HG03196 (cell line): Measurements from ENCODE around the gene VSTM5.
"Not testable (repeated sequence)": the region's sequence is repeated elsewhere in the genome, so short reads cannot be mapped to it uniquely, and the experiment has no call there.

Source experiments
- ATAC-seq: cut with Tn5 transposase; IDR thresholded peaks from one replicate; pipeline ENCODE4 v1.9.1; 2021; ENCODE audit not compliant: unreplicated experiment

Gene VSTM5, protein sequence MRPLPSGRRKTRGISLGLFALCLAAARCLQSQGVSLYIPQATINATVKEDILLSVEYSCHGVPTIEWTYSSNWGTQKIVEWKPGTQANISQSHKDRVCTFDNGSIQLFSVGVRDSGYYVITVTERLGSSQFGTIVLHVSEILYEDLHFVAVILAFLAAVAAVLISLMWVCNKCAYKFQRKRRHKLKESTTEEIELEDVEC

DNA sequence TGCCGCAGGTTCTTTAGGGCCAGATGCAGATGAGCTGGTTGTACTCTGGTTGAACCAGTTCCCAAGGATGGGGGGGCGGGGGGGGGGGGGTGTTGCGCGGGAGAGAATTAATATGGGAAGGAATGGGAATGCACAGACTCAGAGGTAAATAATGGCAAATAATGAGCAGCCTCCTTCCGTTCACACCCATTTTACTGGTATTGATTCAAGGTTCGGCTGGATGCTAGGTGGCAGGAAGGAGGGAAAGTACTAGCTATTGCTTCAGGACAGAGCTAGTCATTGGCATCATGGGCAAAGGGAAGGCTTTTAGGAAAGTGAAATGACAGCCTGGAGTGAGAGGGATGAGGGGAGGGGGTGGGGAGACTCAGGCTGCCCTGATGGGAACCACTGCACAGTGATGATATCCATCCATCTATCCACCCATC is at the start of gene VSTM5:
Gene VSTM5 (minus strand): TSS at position 25 of the 425 bp plus-strand sequence. CDS start 116 bp downstream, outside the sequence.
- no peak for ATAC-seq

DNA sequence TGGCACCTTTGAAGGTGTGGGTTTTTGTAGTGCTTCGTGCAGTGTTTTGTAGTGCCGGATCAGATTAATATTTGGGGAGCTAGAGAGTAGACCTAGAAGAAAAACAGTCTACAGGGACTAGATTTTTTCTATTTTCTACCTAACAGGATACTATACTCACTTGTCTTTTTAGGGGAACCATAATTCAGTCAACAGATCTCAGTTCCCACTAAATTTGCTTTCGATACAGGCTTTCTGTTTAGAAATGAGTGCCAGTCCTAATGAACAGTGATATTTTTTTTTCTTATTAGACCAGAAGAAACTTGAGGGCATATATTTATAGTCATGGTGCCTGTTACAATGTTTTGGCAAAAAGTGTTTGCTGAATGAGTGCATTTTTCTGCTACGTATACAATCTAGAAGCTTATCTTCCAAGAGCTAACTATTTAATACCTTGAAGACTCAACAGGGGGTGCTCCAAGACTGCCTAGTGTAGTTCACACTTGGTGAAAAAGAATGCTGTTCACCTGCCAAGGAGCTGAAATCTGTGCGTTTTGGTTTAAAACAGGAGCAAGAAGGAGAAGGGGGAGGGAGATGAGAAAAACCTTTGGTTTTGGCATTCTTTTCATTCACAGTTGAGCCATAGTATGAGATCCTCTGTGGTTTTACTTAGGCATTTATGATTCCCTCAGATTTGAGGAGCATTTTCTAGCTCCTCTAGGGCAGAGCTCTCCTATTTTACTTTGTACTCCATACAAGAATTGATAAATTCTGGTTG is 44.9 kb upstream of the VSTM5 start:
- no peak for ATAC-seq

DNA sequence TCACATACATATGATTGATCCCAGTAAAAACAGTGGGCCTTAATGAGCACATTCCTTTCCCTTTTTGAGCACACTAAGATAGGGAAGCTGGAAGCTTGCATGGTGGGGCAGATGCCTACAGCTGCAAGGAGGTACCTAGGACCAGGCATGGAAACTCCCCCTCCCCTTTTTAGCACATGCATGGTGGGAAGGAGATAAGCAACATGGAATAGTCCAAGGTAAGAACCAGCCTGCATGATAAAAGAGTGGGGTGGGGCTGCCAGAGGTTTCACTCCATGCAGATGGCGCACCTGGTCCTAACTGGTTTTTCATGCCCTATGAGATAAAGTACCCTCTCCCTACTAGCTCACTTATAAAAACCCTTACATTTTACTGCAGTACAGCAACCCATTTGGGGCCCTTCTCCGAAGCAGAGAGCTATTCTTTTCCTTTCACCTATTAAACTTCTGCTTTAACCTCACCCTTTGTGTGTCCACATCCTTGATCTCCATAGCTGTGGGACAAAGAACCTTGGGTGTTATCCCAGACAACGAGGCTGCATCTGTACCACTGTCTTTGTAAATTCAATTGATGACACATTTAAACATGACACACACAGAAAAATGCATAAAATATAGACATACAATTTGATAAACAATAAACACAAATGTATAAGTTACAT is 40.1 kb upstream of the VSTM5 start:
- no peak for ATAC-seq

DNA sequence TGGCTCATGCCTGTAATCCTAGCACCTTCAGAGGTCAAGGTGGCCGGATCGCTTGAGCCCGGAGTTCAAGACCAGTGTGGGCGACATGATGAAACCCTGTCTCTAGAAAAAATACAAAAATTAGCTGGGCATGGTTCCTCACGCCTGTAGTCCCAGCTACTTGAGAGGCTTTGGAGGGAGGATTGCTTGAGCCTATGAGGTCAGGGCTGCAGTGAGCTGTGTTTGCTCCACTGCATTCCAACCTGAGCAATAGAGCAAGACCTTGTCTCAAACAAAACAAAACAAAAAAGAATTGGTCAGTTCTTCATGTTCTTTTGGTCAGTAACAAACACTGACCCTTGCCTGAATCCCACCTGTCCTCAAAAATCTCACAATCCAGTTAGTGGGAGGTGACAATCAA is 36.7 kb upstream of the VSTM5 start:
- no peak for ATAC-seq

DNA sequence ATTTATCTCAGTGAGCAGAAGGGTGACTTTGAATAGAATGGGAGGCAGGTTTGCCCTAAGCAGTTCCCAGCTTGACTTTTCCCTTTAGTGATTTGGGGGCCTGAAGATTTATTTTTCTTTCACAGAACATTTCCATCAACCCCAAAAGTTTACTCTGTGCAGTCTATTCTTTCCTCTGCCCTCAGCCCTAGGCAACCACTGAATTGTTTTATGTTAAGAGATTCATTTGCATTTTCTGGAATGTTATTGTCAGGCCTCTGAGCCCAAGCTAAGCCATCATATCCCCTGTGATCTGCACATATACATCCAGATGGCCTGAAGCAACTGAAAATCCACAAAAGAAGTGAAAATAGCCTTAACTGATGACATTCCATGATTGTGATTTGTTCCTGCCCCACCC is 28.7 kb upstream of the VSTM5 start:
- ATAC-seq = not testable (repeated sequence)

DNA sequence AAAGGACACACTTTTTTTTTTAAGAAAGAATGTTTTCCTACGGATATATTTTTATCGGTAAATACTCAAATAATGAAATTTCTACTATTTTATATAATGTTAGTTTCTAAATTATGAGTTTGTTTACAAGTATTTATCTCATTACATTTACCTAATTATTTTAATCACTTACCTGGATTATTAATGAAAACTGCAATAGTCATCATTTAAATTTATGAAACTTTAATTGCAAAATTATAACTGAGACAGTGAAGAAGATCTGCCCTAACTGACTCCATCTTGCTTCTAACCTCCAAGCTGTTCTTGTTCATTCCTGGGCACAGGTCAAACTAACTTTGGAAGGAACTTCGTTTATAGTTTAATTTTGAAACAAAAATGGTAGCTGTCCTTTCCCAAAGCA is 25.2 kb upstream of the VSTM5 start:
- ATAC-seq = no peak

DNA sequence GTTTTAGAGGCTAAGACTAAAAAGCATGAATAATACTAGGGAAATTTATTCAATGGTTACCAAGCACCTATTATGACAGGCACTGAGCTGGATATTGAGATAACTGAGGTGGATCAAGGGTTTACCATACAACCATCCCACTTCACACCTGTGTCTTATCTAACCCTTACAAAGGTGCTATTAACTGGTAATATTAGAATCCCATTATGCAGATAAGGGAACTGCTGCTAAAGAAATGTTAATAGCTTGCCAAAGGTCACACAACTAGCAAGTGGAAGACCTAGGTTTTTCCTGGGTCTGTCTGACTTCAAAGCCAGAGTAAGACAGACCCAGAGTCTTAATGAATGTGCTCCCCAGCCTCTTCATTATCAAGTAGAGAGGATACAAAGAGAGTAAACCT is 21.1 kb upstream of the VSTM5 start:
- ATAC-seq = no peak

DNA sequence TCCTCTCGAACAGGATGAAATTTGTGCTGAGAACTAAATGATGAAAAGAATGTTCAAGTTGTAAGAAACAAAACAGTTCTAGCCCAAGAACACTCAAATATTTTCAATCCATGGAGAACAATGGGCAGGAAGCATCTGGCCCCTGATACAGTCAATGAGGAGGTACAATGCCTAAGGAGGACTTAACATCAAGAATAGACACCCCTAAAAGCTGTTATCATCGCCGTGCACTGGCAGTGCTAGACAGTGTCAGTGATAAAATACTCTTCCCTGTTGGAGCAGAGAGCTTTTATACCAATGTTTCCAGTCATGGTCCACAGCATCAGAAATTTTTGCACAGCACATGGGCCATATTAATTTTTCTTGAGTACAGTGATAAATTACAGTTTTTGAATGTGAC is 20.2 kb upstream of the VSTM5 start:
- ATAC-seq = no peak

DNA sequence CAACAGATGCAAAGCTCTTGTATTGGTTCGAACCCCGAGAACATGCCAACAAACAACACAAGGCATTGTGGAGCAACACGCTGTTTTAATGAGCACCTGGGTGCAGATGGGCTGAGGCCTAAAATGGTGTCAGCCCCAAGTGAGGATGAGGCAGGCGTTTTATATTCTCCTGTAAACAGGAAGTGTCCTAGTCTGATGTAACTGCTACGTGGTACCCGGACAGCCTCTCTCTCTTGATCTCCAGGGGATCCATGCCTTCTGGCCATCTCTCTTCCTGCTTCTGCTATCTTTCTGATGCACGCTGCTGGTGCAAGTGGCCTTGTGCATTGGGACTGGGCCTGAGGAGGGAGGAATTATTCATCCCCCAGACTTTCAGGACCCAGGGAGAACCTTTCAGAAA is 19.4 kb upstream of the VSTM5 start:
- no peak for ATAC-seq

DNA sequence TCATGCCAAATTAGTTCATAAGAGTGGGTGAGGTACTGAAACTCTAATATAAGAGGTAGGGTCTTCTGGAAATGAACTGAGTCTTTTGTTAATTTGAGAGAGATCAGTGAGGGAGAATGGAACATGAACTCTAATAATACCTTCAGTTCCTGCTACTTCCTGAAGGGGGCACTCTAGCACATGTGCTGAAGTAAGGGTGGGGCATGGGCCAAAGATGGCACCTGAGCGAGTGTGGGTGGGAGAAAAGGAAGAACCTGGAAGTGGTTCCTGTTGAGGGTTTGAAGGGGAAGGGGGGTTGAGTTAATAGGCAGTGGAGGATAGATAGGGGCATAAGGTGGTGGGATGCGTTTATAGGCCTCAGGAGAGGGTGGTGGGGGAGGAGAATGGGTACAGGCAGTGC is 18.0 kb upstream of the VSTM5 start:
- not testable (repeated sequence) for ATAC-seq

DNA sequence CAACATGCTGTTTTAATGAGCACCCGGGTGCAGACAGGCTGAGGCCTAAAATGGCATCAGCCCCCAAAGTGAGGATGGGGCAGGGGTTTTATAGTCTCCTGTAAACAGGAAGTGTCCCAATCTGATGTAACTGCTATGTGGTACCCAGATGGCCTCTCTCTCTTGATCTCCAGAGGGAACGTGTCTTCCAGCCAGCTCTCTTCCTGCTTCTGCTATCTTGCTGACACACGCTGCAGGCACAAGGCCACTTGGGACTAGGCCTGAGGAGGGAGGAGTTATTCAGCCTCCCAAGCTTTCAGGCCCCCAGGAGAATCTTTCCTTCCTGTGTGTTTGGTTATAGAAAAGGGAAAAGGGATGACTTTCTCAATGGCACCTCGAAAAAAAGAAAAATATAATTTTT is 11.4 kb upstream of the VSTM5 start:
- no peak for ATAC-seq

DNA sequence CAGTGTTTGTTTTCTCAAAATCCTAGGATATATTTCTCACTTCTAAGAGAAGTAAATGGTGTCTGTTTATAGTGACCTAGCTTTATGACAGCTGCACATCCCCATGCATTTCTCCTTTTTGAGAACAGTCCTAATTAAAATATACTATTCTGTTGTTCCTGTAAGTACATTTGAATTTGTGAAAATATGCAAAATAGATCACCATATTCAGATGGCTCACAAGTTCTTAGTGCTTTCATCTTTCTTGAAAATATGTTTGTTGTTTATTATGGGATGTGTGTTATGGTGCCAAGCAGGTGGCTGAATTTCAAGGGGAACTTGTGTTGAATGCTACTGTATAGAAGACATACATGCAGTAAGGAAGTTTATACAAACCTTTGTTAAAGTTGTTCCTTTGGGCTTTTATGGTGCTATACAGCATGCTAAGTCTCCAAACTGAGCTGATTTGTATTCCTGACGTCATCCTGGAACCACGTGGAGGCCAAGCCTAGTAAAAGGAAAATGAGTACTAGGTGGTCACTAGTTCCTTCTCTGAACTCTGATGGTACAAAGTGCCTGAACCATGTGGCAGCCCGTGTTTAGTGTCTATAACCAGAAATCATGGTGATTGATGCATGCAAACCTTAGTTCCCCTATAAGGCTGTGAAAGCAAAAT is 7.8 kb upstream of the VSTM5 start:
- no peak for ATAC-seq

DNA sequence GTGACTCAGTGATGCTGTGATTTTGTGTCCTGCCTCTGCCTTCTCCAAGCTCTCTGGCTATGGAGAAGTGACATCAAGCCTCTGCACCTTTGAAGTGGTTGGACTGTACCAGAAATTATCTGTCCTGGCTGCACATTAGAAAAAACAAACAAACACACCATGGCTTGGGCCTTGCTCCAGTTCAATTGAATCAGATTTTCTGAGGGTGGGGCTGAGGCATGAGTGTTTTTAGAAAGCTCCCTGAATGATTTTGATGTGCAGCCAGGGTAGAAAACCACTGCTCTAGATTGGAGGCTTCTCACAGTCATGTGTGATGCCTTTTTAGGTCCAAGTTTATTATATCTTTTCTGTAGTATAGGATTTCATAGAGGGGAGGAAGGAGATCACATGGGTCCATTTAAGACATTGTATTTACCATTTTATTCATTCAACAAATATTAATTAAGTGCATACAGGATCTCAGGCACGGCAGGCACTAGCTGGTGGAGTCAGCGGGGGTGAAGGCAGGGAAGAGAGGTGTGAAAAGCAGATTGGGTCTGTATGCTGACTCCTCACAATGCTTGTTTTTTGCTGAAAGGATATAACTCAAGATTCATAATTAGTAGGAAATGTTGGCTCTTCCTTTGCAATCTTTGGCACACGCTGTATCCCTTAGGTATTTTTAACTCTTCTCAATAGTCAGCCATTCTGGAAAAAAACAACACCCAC is 7.1 kb upstream of the VSTM5 start:
- no peak for ATAC-seq

DNA sequence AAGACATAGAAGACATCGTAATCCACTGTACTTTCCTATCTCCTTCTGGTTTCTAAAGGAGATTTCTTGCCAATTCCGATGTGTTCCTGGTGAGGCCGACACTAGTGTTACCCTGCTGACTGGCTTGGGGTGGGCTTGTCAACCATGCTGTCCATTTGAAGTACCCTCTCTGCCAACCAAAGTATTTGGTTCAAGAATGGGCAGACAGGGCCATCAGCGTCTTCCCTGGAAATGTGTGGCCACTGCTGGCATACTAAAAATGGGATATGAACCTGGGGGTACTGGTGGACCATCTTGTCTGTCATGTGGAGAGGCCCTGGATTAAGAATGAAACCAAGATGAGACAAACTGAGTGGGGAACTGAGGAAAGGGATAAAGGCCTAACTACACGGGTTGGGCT is 1.8 kb upstream of the VSTM5 start:
- no peak for ATAC-seq

DNA sequence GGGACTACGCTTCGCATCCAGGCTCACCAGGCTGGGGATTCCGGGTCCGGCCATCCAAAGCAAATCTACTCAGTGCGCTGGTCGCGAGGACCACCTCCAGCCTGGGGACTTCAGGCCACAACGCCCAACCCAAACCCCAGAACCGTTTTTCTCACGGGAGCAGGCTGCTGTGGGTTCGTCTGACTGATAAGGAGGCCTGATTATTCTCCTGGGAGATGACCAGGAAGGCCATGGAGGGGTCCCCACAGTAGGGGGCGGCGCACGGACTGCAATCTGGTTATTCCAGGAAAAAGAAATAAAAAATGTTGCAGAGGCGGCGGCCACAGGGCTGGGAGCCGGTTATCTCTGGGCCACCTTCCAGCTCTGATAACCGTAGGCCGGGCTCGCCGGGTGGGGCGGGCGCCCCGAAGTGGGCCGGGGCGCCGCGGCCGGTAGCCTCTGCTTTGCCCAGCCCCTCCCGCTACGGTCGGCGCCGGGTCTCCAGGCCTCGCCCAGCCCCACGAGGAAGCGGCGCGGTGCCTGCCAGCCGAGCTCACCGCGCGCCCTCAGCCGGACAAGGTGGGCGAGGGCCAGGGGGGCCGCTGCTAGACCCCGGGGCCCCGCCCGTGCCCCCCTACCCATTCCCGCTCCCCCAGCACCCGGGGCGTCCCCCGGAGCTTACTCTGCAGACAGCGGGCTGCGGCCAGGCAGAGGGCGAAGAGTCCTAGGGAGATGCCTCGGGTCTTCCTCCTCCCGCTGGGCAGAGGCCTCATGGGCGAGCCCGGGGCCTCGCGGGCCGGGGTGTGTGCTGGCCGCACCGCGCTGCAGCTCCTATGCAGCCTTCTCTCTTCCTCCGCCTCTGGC is 446 bp downstream of the VSTM5 start:
- no peak for ATAC-seq

DNA sequence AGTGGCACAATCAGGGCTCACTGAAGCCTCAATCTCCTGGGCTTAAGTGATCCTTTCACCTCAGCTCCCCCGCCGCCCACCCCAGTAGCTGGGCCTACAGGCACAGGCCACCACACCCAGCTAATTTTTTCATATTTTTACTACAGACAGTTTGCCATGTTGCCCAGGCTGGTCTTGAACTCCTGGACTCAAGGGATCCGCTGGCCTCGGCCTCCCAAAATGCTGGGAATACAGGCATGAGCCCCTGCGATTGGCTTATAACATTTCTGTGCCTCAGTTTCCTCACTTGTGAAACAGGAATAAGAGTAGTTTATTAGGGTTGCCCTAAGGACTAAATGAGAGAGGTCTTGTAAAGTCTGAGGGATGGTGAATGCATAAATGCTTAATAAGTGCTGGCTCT is 1.2 kb downstream of the VSTM5 start:
- no peak for ATAC-seq

DNA sequence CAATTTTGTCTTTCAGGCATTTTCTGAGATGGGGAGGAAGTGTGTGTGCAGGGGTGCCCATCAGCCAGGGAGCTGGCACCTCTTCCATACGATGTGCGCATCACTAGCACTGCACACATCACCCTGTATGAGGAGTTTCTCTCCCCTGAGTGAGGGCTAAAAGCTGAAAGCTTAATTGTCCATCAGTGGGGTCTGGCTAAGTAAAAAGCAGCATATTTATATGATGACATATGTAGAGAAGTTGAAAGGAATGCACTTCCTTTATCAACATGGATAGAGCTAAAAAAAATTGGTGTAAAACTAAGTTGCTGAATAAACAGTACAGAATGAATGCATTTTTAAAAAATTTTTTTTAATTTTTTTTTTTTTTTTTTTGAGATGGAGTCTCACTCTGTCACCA is 4.0 kb downstream of the VSTM5 start:
- no peak for ATAC-seq

DNA sequence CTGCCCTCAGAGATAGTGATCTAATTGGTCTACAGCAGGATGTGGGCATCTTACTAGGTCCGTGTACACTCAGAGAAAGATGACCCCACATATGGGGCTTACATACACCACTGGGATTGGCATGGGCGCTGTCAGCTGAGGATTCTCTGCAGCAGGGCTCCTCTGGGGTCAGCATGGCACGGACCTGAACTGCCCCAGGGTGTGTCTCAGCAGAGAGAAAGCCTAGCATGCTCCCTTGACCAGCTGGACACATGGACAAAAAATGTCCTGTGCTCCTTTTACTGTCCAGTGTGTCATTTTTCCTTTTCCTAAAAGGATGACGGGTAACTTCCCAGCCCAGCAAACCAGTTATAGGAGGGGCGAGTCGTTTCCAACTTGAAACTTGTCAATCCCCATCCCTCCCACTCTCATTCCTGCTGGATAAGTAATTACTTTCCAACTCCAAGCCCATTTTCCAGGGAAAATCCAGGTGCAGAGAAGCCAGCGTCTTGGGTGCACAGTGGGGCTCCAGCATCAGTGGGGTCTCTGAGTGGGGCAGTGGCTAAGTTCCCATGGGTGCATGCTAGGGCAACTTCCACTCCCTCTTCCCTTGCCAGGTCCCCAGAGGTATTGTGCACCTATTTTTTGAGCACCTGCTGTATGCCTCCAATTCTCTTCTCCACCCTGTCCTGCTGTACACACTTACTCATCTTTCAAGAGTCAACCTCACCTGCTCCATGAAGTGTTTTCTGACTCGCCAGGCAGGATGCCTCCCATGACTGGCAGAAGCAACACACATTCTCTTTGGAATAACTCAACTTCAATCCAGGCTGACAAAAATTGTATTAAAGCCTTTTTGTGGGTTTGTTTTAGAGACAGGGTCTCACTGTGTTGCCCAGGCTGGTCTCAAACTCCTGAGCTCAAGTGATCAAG is 5.0 kb downstream of the VSTM5 start:
- no peak for ATAC-seq

DNA sequence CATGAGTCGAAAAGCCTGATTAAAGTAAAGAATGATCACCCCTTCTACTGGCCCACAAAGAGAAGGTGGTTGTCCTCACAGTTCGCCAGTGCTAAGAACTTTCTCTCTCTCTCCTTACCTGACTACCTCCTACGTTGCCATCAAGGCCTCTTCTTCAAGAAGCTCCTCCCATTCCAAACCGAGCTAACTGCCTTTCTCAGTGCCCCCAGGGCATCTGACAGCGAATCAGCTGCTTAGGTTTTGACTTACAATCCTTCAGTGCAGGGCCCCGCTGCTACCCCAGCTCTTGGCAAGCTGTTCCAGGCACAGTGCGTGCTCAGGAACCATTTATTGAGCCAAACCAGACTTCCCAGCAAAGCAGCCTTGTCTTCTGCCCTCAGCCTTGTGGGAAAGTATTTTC is 5.8 kb downstream of the VSTM5 start:
- no peak for ATAC-seq
